Fibroblast of skin of scalp (primary cell): Measurements from ENCODE around the gene TTC24.
"Not testable (repeated sequence)": the region's sequence is repeated elsewhere in the genome, so short reads cannot be mapped to it uniquely, and the experiment has no call there.

Source experiments
- DNase-seq: peaks from one replicate; pipeline ENCODE4 v3.0.0-alpha.2; 2013

The TTC24 gene

GRCh38 chr1:156555715-156556114 is 23.8 kb upstream of the TTC24 start:
- DNase-seq, result no peak

GRCh38 chr1:156556354-156556753 is 23.2 kb upstream of the TTC24 start:
- peak; percentile 11 for DNase-seq

GRCh38 chr1:156559086-156559796 is 20.3 kb upstream of the TTC24 start:
- DNase-seq, result no peak

GRCh38 chr1:156559797-156560385 is 19.6 kb upstream of the TTC24 start:
- no peak for DNase-seq

DNA sequence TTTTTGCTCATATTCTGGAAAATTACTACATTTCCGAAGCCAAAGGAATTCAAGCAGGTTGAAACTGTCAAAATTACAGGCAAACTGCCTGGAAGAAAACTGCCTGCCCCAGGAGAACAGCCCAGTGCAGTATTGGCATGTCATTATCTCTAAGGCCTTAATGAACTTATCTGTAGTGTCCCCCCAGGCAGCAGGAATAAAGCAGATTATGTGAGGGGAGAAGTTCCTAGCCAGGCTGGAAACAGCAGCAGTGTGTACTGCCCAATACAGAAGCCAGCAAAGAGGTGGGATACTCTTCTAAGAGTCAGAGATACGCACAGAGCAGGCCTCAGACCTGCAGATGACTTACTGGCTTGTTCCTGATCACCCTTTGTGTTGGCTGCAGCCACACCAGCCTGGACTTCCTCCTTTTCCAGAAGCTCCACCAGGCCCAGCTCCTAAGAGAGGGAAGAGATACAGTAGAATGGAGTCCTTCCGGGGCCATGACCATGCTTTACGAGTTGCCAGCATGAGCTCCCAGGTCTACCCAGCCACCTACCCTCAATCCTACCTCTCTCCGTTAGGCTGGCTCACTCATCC is 18.8 kb upstream of the TTC24 start:
- DNase-seq, result no peak

- DNase-seq, result no peak
These were observed 14.0 kb upstream of the TTC24 start for GRCh38 chr1:156565519-156565918.

- DNase-seq, result no peak
These were observed 13.1 kb upstream of the TTC24 start for GRCh38 chr1:156566436-156566835.

GRCh38 chr1:156571261-156571852 is 8.2 kb upstream of the TTC24 start:
- peak; percentile 91 for DNase-seq

DNA sequence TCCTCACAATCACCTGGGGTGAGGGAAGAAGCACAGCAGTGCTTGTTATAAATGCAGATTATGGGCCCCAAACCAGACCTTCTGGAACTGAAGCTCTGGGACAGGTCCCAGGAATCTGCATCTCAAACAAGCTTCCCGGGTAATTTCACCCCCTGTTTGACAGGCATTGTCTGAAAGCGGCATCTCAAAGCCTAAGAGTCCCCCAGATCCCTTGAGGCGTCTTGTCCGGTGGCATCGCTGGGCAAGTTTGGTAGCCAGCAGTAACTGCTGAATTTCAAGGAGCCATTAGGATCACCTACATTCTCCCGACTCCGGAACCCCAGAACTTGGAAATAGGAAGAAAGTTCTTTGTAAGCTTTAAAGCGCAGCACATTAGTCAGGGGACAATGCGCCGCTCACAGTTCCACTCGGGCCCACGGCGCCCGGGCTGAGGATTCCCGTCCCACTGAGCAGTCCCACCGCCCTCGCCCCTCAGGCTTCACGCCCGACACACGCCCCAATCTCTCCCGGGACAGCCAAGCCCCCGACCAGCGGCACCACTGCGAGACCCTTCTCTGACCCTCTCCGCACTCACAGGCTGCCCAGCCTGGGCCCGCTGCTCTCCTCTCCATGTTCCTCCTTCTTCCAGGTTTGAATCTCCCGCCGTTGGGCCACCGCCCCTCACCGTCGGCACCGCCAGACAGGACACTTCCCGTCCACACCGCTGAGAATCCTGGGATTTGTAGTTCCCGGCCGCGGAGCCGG is 7.4 kb upstream of the TTC24 start, which contains the start of gene IQGAP3:
TSS of gene IQGAP3 (minus strand) at position 647 of the 744 bp plus-strand sequence. CDS start at position 611, 36 bp downstream.
- DNase-seq, result peak; percentile 87

- DNase-seq, result no peak
These were observed 6.9 kb upstream of the TTC24 start for GRCh38 chr1:156572663-156573018.

- no peak for DNase-seq
These were observed 5.4 kb upstream of the TTC24 start for GRCh38 chr1:156574039-156574633.

GRCh38 chr1:156577550-156577949 is 2.0 kb upstream of the TTC24 start:
- DNase-seq, result no peak

GRCh38 chr1:156578055-156578454 is 1.5 kb upstream of the TTC24 start:
- DNase-seq, result no peak

DNA sequence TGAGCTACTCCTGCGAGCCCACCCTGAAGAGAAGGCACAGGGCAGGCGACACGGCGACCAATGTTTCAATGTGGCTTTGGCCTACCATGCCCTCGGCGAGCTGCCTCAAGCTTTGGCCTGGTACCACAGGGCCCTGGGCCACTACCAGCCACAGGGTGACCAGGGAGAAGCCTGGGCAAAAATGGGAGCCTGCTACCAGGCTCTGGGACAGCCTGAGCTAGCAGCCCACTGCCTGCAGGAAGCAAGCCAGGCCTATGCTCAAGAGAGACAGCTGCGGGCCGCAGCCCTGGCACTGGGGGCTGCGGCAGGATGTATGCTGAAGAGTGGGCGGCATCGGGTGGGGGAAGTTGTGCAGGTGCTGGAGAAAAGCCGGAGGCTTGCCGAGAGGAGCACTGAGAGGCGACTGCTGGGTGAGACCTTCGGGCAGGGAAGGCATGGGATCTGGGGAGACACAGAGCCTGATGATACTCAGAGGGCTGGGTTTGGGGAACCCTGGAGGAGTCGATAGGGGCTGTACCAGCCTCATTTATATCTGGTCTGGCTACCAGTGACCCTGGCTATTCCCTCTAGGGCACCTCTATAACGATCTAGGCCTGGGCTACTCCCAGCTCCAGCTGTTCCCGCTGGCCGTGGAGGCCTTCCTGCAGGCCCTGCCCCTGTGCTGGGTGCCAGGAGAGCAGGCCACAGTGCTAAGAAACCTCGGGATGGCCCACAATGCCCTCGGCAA is 2.3 kb downstream of the TTC24 start:
- DNase-seq, result no peak

DNA sequence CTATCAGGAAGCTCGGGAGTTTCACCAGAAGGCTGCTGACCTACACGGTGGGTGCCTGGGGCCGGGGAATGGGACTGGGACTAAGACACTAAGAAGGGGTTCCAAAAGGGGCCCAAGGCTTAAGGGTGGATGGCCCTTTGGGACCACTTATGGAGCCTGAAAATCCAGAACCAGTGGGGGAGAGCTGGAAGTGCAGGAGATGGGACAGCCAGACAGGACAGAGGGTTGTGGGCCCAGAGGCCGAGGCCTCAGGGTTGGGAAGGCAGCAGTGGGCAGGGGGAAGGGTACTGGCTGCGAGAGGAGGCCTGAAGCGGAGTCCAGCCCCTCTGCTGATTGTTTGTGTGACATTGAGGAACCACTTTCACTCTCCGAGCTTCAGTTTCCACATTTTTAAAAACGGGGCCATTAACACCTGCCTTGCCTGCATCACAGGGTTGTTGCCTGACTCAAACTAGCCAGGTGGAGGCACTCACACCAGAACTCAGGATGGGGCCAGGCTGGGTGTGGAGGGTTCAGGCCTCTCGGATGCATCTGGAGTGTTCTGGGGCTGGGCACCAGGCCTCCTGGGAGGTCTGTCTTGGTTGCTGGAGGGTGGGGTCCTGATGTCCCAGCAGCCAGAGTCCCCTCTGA is 3.0 kb downstream of the TTC24 start:
- DNase-seq, result no peak

DNA sequence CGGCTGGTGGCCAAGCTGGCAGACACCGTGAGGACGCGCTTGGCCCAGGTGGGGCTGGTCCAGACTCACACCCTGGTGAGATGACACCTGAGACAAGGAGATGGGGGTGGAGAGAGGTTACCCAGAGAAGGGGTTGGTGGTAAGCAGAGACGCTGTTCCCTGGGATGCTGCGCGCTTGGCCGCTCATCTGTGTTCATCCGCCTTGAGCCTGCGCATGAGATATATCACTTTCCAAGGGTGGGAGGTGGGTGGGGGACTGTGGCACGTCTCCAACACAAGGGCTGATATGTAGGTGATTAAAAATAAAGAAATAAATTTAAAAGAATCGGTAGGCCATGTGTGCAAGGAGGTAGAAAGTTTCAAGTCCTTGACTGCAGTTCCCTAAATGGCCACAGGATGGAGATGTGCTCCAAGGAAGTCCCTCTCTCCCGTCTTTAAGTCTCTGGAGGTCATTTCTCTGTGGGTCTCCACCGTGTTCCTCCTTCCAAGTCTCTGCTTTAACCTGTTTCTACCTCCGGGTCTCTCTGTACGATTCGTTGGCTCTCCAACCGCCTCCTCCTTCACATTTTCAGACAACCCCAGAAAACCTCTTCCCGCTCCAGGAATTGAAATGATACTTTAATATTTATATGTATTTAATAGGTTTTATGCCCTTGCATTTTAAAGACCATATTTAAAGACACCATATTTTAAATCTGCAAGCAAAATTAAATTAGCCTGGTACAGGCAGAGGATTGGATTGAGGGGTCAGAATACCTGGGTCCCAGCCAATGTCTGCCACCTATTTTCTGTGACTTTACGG is 4.5 kb downstream of the TTC24 start:
- DNase-seq, result peak; percentile 75

DNA sequence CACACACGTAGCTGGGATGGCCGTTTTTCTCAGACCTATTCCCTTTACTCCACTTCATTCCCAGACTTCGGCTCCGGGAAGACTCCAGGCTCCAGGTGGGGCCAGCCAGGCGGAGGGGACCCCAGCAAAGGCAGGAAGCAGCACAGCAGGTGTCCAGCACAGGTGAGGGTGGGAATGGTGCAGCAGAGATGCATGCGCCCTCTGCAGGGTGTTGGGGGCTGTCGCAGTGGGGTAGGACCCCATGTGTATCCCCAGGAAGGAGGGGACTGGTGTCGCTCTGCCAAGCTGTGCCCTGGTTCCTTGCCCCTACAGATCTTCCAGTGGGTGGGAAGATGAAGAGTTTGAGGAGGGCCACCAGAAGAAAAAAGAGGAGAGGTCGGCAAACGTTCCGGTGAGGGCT is 5.3 kb downstream of the TTC24 start:
- no peak for DNase-seq

DNA sequence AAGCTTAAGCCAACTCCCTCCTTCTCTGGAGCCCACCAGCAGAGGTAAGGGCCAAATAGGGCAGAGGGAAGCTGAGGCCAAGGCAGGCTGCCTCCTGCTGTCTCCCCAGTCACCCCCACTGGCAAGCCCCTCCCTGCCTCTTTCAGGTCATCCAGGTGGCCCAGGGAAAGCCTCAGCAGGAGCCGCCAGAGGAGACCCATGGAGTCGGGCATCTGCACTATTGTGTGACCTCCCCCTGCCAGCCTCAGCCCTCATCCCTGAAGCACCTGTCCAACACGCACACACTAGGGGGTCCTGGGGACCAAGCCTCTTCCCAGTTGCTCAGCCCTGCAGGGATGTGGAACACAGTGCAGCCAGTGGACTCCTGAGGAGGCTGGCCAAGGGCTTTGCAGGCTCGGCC is 6.8 kb downstream of the TTC24 start:
- no peak for DNase-seq

DNA sequence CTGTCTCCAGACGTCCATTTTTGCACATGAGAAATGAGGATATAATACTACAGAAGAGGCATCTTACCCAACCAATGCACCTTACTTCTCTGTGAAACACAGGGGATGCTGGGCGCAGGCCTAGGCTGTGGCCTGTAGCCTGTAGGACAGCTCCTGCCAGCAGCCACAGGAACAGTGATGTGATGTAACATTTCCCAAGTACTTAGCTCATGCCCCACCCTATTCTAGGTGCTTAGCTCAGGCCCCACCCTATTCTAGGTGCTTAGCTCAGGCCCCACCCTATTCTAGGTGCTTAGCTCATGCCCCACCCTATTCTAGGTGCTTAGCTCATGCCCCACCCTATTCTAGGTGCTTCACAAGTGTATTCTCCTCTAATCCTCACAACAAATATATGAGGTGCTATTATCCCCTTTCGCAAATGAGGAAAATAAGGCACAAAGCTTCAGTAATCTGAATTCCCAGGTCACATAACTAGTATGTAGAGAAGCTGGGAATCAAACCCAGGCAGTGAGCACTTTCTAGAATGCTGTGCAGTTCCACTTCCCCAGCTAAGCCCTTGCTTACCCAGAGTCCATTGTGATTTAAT is 7.5 kb downstream of the TTC24 start:
- no peak for DNase-seq

DNA sequence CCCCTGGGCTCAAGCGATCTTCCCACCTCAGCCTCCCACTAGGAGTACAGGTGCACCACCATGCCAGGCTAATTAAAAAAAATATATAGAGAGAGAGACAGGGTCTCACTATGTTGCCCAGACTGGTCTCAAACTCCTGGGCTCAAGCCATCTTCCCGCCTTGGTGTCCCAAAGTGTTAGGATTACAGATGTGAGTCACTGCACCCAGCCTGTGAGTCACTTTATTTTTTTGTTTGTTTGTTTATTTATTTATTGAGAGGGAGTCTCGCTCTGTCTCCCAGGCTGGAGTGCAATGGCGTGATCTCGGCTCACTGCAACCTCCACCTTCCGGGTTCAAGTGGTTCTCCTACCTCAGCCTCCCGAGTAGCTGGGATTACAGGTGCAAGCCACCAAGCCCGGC is 8.4 kb downstream of the TTC24 start:
- not testable (repeated sequence) for DNase-seq
